Cardiac fibroblast (primary cell): ENCODE results near the gene CHRNA10.

ENCODE experiments used
- DNase-seq, 2 donors: peaks; one replicate each; pipeline versions ENCODE4 v3.0.0 to v3.0.0-alpha.2; 2010; ENCODE audit warnings: low read depth in 2 of 2
- H3K4me3 ChIP-seq, 2 donors: replicated peaks in 1 of 2; 1 replicate in 1 of 2; 2 replicates in 1 of 2; pipeline ENCODE4 v1.5.1; 2011; ENCODE audit warnings: low read depth in 2 of 2, low read length in 2 of 2, mild to moderate bottlenecking in 2 of 2, moderate library complexity in 1 of 2
- TF ChIP-seq, protein P1 (sequence below): IDR thresholded peaks from one replicate; pipeline ENCODE4 v1.5.1; 2011; ENCODE audit warnings: low read depth, mild to moderate bottlenecking, low read length, inconsistent platforms

The CHRNA10 gene

DNA sequence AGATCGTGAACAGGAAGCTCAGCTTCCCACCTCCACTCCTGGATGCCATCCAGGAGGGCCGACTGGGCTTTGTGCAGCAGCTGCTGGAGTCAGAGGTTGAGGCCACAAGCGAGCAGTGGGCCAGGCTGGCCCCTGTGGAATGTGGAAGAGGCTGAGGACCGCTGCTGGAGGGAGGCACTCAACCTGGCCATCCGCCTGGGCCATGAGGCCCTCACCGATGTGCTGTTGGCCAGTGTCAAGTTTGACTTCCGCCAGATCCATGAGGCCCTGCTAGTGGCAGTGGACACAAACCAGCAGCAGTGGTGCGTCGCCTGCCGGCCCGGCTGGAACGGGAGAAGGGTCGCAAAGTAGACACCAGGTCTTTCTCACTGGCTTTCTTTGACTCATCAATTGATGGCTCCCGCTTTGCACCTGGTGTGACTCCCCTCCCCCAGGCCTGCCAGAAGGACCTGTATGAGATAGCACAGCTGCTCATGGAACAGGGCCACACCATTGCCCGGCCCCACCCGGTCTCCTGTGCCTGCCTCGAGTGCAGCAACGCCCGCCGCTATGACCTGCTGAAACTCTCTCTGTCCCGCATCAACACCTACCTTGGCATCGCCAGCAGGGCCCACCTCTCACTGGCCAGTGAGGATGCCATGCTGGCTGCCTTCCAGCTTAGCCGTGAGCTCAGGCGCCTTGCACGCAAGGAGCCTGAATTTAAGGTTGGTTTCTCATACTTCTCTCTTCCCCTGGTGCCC lies 54.3 kb downstream of the CHRNA10 start:
- H3K4me3 ChIP-seq: no peak overlapping the region
- TF ChIP-seq, protein P1, sequence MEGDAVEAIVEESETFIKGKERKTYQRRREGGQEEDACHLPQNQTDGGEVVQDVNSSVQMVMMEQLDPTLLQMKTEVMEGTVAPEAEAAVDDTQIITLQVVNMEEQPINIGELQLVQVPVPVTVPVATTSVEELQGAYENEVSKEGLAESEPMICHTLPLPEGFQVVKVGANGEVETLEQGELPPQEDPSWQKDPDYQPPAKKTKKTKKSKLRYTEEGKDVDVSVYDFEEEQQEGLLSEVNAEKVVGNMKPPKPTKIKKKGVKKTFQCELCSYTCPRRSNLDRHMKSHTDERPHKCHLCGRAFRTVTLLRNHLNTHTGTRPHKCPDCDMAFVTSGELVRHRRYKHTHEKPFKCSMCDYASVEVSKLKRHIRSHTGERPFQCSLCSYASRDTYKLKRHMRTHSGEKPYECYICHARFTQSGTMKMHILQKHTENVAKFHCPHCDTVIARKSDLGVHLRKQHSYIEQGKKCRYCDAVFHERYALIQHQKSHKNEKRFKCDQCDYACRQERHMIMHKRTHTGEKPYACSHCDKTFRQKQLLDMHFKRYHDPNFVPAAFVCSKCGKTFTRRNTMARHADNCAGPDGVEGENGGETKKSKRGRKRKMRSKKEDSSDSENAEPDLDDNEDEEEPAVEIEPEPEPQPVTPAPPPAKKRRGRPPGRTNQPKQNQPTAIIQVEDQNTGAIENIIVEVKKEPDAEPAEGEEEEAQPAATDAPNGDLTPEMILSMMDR: no peak
- peak in 1 of 2 donors; percentile 22 for DNase-seq

DNA sequence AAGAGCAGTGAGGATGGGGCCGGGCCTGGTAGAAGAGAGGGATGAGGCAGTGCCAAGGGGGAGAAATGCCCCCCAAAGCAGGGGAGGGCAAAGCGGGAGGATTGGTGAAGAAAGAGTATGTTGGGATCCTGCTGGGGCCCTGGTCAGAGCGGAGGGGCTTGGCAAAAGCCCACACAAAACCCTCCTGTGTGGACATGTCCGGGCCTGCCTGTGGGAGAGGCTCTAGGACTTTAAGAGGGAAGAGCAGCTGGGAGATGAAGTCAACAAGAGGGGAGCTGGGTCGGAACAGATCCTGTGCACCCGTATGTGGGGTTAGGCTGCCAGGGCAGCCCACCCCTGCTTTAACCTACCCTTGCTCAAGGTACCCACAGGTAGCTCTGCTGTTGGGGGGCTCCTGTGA lies 55.2 kb downstream of the CHRNA10 start:
- TF ChIP-seq, protein P1: no peak
- H3K4me3 ChIP-seq: no peak overlapping the region
- DNase-seq: no peak
